HG03175 (cell line): ENCODE measurements around the gene KCNH5.
"Not testable (repeated sequence)": the region's sequence is repeated elsewhere in the genome, so short reads cannot be mapped to it uniquely, and the experiment has no call there.

Experiments used
- ATAC-seq: cut with Tn5 transposase; IDR thresholded peaks from one replicate; pipeline ENCODE4 v1.9.1; 2021; ENCODE audit warnings: mild to moderate bottlenecking, moderate library complexity; ENCODE audit not compliant: unreplicated experiment

KCNH5 gene

GRCh38 chr14:62886461-62886860 lies 158.8 kb downstream of the KCNH5 start:
- ATAC-seq, result no peak

- no peak for ATAC-seq
Observed at GRCh38 chr14:62885451-62885850, 159.8 kb downstream of the KCNH5 start.

GRCh38 chr14:62882967-62883366 lies 162.3 kb downstream of the KCNH5 start:
- no peak for ATAC-seq

- no peak for ATAC-seq
Observed at GRCh38 chr14:62866376-62866775, 178.9 kb downstream of the KCNH5 start.

GRCh38 chr14:62864588-62864987 lies 180.7 kb downstream of the KCNH5 start:
- ATAC-seq, result no peak

GRCh38 chr14:62858011-62858410 lies 187.2 kb downstream of the KCNH5 start:
- not testable (repeated sequence) for ATAC-seq

GRCh38 chr14:62854951-62855350 lies 190.3 kb downstream of the KCNH5 start:
- ATAC-seq, result no peak

- ATAC-seq, result no peak
Observed at GRCh38 chr14:62847168-62847567, 198.1 kb downstream of the KCNH5 start.

GRCh38 chr14:62844546-62844945 lies 200.7 kb downstream of the KCNH5 start:
- no peak for ATAC-seq

GRCh38 chr14:62824086-62824485 lies 221.2 kb downstream of the KCNH5 start:
- ATAC-seq, result no peak

GRCh38 chr14:62819931-62820330 lies 225.3 kb downstream of the KCNH5 start:
- no peak for ATAC-seq

- no peak for ATAC-seq
Observed at GRCh38 chr14:62807636-62808035, 237.6 kb downstream of the KCNH5 start.

- no peak for ATAC-seq
Observed at GRCh38 chr14:62800577-62800976, 244.7 kb downstream of the KCNH5 start.

- ATAC-seq, result no peak
Observed at GRCh38 chr14:62796431-62796830, 248.8 kb downstream of the KCNH5 start.

- ATAC-seq, result no peak
Observed at GRCh38 chr14:62792578-62792977, 252.7 kb downstream of the KCNH5 start.

GRCh38 chr14:62781328-62781727 lies 263.9 kb downstream of the KCNH5 start:
- ATAC-seq, result not testable (repeated sequence)

- no peak for ATAC-seq
Observed at GRCh38 chr14:62778852-62779251, 266.4 kb downstream of the KCNH5 start.

- no peak for ATAC-seq
Observed at GRCh38 chr14:62778310-62778709, 266.9 kb downstream of the KCNH5 start.

- ATAC-seq, result no peak
Observed at GRCh38 chr14:62777510-62777909, 267.7 kb downstream of the KCNH5 start.

GRCh38 chr14:62776300-62776699 lies 269.0 kb downstream of the KCNH5 start:
- no peak for ATAC-seq

GRCh38 chr14:62768753-62769152 lies 276.5 kb downstream of the KCNH5 start:
- no peak for ATAC-seq

GRCh38 chr14:62763951-62764350 lies 281.3 kb downstream of the KCNH5 start:
- ATAC-seq, result no peak

GRCh38 chr14:62759796-62760195 lies 285.5 kb downstream of the KCNH5 start:
- no peak for ATAC-seq

- not testable (repeated sequence) for ATAC-seq
Observed at GRCh38 chr14:62746881-62747280, 298.4 kb downstream of the KCNH5 start.
